Measurements from ENCODE around the gene TTC7B.
A peak's percentile ranks its signal among the peaks of the same experiment; 100 is the strongest.

The TTC7B gene

GRCh38 chr14:90759370-90760077 lies 56.7 kb downstream of the TTC7B start:
- TF ChIP-seq, protein P1, sequence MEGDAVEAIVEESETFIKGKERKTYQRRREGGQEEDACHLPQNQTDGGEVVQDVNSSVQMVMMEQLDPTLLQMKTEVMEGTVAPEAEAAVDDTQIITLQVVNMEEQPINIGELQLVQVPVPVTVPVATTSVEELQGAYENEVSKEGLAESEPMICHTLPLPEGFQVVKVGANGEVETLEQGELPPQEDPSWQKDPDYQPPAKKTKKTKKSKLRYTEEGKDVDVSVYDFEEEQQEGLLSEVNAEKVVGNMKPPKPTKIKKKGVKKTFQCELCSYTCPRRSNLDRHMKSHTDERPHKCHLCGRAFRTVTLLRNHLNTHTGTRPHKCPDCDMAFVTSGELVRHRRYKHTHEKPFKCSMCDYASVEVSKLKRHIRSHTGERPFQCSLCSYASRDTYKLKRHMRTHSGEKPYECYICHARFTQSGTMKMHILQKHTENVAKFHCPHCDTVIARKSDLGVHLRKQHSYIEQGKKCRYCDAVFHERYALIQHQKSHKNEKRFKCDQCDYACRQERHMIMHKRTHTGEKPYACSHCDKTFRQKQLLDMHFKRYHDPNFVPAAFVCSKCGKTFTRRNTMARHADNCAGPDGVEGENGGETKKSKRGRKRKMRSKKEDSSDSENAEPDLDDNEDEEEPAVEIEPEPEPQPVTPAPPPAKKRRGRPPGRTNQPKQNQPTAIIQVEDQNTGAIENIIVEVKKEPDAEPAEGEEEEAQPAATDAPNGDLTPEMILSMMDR (IDR thresholded peaks at IDR 0.05; ENCODE audit: insufficient read depth, low read depth, low read length, missing control alignments), result no peak
- H3K4me3 ChIP-seq (ENCODE audit: low read depth, low read length), result no peak overlapping the region
- DNase-seq (ENCODE audit: low read depth), result peak; percentile 61

GRCh38 chr14:90758959-90759358 lies 57.3 kb downstream of the TTC7B start:
- peak; percentile 36 for DNase-seq (ENCODE audit: low read depth)
- peak overlapping the region; percentile 82 for H3K4me3 ChIP-seq (ENCODE audit: low read depth, low read length)
- TF ChIP-seq, protein P1 (IDR thresholded peaks at IDR 0.05; ENCODE audit: insufficient read depth, low read depth, low read length, missing control alignments), result no peak

DNA sequence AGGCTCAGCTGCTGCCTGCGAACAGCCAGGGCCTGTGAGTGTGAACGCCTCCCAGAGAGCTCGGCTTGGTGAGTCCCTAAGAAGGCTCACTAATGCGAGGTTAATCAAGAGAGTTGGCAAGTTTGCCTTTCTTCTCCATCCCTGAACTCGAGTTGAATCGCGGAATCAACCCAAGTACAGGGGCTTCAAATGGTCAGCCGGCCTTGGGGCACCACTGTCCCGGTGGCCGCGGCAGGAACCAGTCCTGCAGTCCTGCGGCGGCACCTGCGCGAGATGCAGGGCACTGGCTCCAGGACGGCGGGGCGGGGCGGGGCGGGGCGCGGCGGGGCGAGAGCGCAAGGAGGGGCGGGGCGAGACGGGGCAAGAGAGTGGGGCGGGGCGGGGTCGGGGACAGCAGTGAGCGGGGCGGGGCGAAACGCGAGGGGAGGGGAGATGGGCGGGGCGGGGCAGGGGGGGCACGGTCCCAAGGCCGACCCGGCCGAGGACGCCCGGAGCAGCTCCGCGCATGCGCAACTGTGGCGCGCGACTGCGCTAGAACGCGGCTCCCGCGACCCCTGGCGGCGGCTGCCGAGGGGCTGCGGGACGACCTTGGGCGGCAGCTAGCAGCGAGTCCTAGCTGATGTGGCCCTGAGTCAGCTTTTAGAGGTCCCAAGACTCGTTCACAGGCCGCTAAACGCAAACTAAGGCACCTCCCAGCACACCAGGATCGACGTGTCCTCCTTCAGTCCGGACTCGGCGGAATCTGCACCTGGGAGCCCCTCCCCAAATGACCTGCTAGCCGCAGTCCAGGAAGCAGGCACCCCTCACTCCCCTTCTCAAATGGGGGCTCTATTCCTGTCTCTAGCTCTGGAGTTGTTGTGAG lies 58.0 kb downstream of the TTC7B start:
- TF ChIP-seq, protein P1 (IDR thresholded peaks at IDR 0.05; ENCODE audit: insufficient read depth, low read depth, low read length, missing control alignments), result peak; percentile 95
- peak; percentile 96 for DNase-seq (ENCODE audit: low read depth)
- H3K4me3 ChIP-seq (ENCODE audit: low read depth, low read length), result peak overlapping the region; percentile 82

DNA sequence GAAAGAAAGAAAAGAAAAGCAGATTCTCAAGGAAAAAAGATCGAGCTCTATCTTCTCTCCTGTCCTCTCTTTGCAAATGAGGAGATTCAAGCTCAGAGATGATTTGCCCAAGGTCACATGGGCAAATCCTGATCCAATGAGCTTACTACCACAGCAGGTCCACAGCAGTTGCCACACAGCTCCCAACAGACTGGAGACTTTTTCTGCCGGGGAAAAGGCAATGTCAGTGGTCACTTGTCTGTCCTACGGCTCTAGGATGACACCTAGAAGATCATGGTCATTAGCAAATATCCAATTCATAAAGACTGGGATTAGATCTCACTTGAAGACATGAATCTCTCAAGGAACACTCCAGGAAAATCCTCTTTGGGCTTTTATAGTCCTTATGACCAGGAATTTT lies 58.8 kb downstream of the TTC7B start:
- H3K4me3 ChIP-seq (ENCODE audit: low read depth, low read length), result no peak overlapping the region
- TF ChIP-seq, protein P1 (IDR thresholded peaks at IDR 0.05; ENCODE audit: insufficient read depth, low read depth, low read length, missing control alignments), result no peak
- DNase-seq (ENCODE audit: low read depth), result no peak

GRCh38 chr14:90756755-90757345 lies 59.4 kb downstream of the TTC7B start:
- TF ChIP-seq, protein P1 (IDR thresholded peaks at IDR 0.05; ENCODE audit: insufficient read depth, low read depth, low read length, missing control alignments), result no peak
- H3K4me3 ChIP-seq (ENCODE audit: low read depth, low read length), result no peak overlapping the region
- DNase-seq (ENCODE audit: low read depth), result no peak

- DNase-seq (ENCODE audit: low read depth), result no peak
- H3K4me3 ChIP-seq (ENCODE audit: low read depth, low read length), result no peak overlapping the region
- TF ChIP-seq, protein P1 (IDR thresholded peaks at IDR 0.05; ENCODE audit: insufficient read depth, low read depth, low read length, missing control alignments), result no peak
These were observed 60.4 kb downstream of the TTC7B start for GRCh38 chr14:90755661-90756304.
